AG04449 (cell line): ENCODE results near the gene CNOT6.

Experiments
- CTCF ChIA-PET: fragments of 350-600 bp; formaldehyde crosslinking; extraction: SDS; loops from one replicate; lab custom pipeline; 2021; ENCODE audit warnings: antibody characterized with exemption; lab: Yijun Ruan, JAX
- POLR2A ChIA-PET: fragments of 400-600, 350-600 bp; formaldehyde crosslinking; extraction: SDS; loops from one replicate; lab custom pipeline; 2020; ENCODE audit warnings: antibody characterized with exemption, inconsistent platforms; lab: Yijun Ruan, JAX
- DNase-seq: peaks from one replicate; pipeline ENCODE4 v3.0.0-alpha.2; 2010; ENCODE audit warnings: low read depth, low spot score
- H3K4me3 ChIP-seq: 2 replicates; pipeline ENCODE4 v1.5.1; 2011; ENCODE audit warnings: low read depth, mild to moderate bottlenecking, control low read depth, low read length
- TF ChIP-seq, protein P1 (sequence below): IDR thresholded peaks from one replicate; pipeline ENCODE4 v1.5.1; 2011; ENCODE audit warnings: mild to moderate bottlenecking, moderate library complexity, low read length, control low read depth, inconsistent platforms; ENCODE audit not compliant: insufficient read depth; ENCODE audit errors: missing control alignments

CNOT6 gene

DNA sequence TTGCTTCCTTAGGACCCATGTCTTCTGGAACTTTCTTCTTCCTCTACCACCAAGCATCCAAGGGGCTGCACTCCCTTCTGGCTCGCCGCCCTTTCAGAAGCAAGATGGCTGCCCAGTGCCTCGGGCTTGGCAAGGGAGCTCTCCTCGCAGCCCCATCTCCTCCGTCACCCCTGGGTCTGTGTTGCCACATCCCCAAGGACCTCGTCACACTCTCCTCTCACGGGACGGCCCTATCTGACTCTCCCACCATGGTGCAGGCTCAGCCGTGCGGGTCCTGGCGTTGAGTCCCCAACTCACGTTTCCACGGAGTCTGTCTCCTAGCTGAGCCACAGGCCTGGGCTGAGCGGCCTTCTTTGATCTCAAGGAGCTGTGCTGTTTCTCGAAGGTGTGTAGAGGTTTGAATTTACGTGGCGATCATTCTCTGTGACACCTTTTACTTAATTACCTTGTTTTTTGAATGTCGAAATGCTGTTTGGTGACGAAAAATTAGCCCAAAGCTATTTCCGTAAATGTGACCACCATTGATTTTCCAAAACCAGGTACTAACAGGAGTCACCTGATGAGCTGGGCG is 112.1 kb downstream of the CNOT6 start:
- TF ChIP-seq, protein P1, sequence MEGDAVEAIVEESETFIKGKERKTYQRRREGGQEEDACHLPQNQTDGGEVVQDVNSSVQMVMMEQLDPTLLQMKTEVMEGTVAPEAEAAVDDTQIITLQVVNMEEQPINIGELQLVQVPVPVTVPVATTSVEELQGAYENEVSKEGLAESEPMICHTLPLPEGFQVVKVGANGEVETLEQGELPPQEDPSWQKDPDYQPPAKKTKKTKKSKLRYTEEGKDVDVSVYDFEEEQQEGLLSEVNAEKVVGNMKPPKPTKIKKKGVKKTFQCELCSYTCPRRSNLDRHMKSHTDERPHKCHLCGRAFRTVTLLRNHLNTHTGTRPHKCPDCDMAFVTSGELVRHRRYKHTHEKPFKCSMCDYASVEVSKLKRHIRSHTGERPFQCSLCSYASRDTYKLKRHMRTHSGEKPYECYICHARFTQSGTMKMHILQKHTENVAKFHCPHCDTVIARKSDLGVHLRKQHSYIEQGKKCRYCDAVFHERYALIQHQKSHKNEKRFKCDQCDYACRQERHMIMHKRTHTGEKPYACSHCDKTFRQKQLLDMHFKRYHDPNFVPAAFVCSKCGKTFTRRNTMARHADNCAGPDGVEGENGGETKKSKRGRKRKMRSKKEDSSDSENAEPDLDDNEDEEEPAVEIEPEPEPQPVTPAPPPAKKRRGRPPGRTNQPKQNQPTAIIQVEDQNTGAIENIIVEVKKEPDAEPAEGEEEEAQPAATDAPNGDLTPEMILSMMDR = no peak
- POLR2A ChIA-PET = no interaction called here
- H3K4me3 ChIP-seq = no peak overlapping the region
- no peak for DNase-seq
- CTCF ChIA-PET = interaction anchor here (0.6 to 3.0 kb wide), 19 partner anchors 8 to 481 kb away, joined by 3 to 19 read pairs (median 4); no protein-coding TSS in a partner anchor

DNA sequence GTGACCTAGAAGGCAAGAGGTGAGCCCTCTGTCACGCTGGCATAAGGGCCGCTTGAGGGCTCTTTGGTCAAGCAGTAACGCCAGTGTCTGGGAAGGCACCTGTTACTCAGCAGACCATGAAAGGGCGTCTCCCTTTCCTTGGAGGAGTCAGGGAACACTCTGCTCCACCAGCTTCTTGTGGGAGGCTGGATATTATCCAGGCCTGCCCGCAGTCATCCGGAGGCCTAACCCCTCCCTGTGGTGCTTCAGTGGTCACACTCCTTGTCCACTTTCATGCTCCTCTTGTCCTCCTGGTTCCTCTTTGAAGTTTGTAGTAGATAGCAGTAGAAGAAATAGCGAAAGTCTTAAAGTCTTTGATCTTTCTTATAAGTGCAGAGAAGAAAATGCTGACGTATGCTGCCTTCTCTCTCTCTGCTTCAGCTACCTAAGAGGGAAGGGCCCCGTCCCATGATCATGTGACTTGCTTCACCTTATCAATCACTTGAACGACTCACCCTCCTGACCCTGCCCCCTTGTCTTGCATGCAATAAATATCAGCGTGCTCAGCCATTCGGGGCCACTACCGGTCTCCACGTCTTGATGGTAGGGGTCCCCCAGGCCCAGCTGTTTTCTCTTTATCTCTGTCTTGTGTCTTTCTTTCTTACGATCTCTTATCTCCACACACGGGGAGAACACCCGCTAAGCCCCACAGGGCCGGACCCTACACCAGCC is 113.8 kb downstream of the CNOT6 start:
- TF ChIP-seq, protein P1 = no peak
- CTCF ChIA-PET = interaction anchor here (0.9 to 3.0 kb wide), 3 partner anchors 11 to 314 kb away, joined by 3 to 10 read pairs (median 3); no protein-coding TSS in a partner anchor
- H3K4me3 ChIP-seq = no peak overlapping the region
- POLR2A ChIA-PET = no interaction called here
- no peak for DNase-seq

- no peak overlapping the region for H3K4me3 ChIP-seq
- DNase-seq = no peak
- POLR2A ChIA-PET = no interaction called here
- TF ChIP-seq, protein P1 = no peak
- CTCF ChIA-PET = interaction anchor here (0.9 to 3.0 kb wide), 3 partner anchors 10 to 315 kb away, joined by 3 to 10 read pairs (median 3); no protein-coding TSS in a partner anchor
These were observed 114.6 kb downstream of the CNOT6 start for GRCh38 chr5:180608572-180609310.

- POLR2A ChIA-PET = no interaction called here
- no peak overlapping the region for H3K4me3 ChIP-seq
These were observed 115.2 kb downstream of the CNOT6 start for GRCh38 chr5:180609386-180609785.

DNA sequence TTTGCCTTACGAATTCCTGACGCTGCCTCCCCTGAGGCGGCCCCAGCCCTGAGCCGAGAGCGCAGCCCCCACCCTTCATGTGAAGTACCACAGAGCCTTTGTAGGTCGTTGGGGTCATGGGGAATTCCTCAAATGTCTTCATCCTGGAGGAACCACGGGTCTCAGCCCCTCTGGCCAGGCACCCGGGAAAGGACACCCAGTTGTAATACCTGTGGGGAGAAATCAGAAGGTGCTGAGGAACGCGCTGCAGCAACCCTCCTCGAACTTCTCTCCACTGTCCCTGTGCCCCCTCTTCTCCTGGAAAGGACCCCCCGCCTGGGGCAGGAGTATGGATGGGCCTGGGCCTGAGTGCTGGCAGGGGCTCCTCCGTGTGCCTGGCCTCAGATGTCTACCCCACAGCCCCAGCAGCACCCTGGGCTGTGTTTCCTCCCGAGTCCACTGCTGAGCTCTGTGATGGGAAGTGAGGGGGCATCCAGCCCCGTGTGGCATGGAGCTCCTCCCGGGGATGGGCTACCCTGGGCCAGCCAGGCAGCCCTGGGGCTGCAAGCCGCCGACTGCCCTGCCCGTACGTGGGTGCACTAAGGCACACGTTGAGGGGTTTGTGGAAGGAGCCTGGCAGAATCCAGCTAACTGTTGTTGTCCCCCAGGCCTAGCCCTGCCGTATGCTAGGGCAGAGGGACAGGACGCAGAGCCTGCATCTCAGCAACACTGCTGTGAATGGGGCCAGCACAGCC is 115.8 kb downstream of the CNOT6 start:
- DNase-seq = no peak
- TF ChIP-seq, protein P1 = no peak
- POLR2A ChIA-PET = no interaction called here
- CTCF ChIA-PET = interaction anchor here (1.0 kb wide), 1 partner anchor 9 kb away, joined by 5 read pairs; no protein-coding TSS in a partner anchor
- no peak overlapping the region for H3K4me3 ChIP-seq

More at GRCh38 chr5:180609386-180609785, 115.2 kb downstream of the CNOT6 start:
- TF ChIP-seq, protein P1 = no peak
- DNase-seq = no peak
- CTCF ChIA-PET = interaction anchor here (1.0 kb wide), 1 partner anchor 10 kb away, joined by 5 read pairs; no protein-coding TSS in a partner anchor
